HEK293 (cell line): ENCODE measurements around the gene TECTA.

Experiments used
- CTCF ChIA-PET: fragments of 350-600 bp; formaldehyde crosslinking; extraction: SDS; loops from one replicate; lab custom pipeline; 2021; ENCODE audit warnings: antibody characterized with exemption; lab: Yijun Ruan, JAX
- POLR2A ChIA-PET: fragments of 300-600 bp; formaldehyde crosslinking; extraction: SDS; loops from one replicate; lab custom pipeline; 2020; ENCODE audit warnings: antibody characterized with exemption, inconsistent platforms; lab: Yijun Ruan, JAX
- H3K27ac ChIP-seq: fragments of 200-500 bp; sonication (Bioruptor generic); 2 replicates; pipeline ENCODE4 v1.5.1; 2014; ENCODE audit warnings: low read depth, low read length, control low read depth, inconsistent platforms; ENCODE audit errors: extremely low read depth
- H3K36me3 ChIP-seq, 2 experiments: fragments of 200-500 bp in 1 of 2; sonication (Bioruptor generic) in 1 of 2; 1 replicate in 1 of 2; 2 replicates in 1 of 2; pipeline ENCODE4 v1.5.1; 2014 to 2017; ENCODE audit warnings: inconsistent platforms in 2 of 2, low read length in 2 of 2; ENCODE audit not compliant: control insufficient read depth in 2 of 2, insufficient read depth in 1 of 2
- H3K4me1 ChIP-seq: fragments of 200-500 bp; sonication (Bioruptor generic); 2 replicates; pipeline ENCODE4 v1.5.1; 2014; ENCODE audit warnings: mild to moderate bottlenecking, low read length, inconsistent platforms; ENCODE audit not compliant: control insufficient read depth, insufficient read depth
- H3K4me3 ChIP-seq: 2 replicates; pipeline ENCODE4 v1.5.1; 2011; ENCODE audit warnings: low read depth, mild to moderate bottlenecking, control low read depth, low read length, moderate library complexity
- H3K9me3 ChIP-seq: fragments of 200-500 bp; sonication (Bioruptor generic); 2 replicates; pipeline ENCODE4 v1.5.1; 2014; ENCODE audit warnings: low read depth, low read length, inconsistent platforms; ENCODE audit not compliant: control insufficient read depth, insufficient read depth
- GLI2 ChIP-seq: fragments of 450-650 bp; formaldehyde crosslinking; IDR thresholded peaks from 2 replicates; pipeline ENCODE4; 2017; ENCODE audit warnings: missing biosample characterization, missing genetic modification characterization, low read depth, borderline replicate concordance
- OSR2 ChIP-seq: fragments of 450-650 bp; formaldehyde crosslinking; IDR thresholded peaks from 2 replicates; pipeline ENCODE4 v1.5.1; 2016; ENCODE audit warnings: missing biosample characterization, missing genetic modification characterization
- YY2 ChIP-seq: fragments of 450-650 bp; formaldehyde crosslinking; IDR thresholded peaks from 2 replicates; pipeline ENCODE4 v1.5.1; 2016; ENCODE audit warnings: missing biosample characterization, missing genetic modification characterization
- ZFP41 ChIP-seq: fragments of 450-650 bp; formaldehyde crosslinking; IDR thresholded peaks from 2 replicates; pipeline ENCODE4 v1.5.1; 2016; ENCODE audit warnings: missing biosample characterization, missing genetic modification characterization, borderline replicate concordance
- ZNF132 ChIP-seq: fragments of 450-650 bp; formaldehyde crosslinking; IDR thresholded peaks from 2 replicates; pipeline ENCODE4 v1.5.1; 2017; ENCODE audit warnings: missing biosample characterization, missing genetic modification characterization, borderline replicate concordance
- ZNF174 ChIP-seq: fragments of 450-650 bp; formaldehyde crosslinking; IDR thresholded peaks from 2 replicates; pipeline ENCODE4 v1.5.0; 2017; ENCODE audit warnings: missing biosample characterization, mild to moderate bottlenecking, missing genetic modification characterization
- ZNF175 ChIP-seq: fragments of 450-650 bp; formaldehyde crosslinking; IDR thresholded peaks from 2 replicates; pipeline ENCODE4 v1.5.1; 2016; ENCODE audit warnings: missing biosample characterization, missing genetic modification characterization
- ZNF248 ChIP-seq: fragments of 450-650 bp; formaldehyde crosslinking; IDR thresholded peaks from 2 replicates; pipeline ENCODE4 v1.5.1; 2017; ENCODE audit warnings: missing biosample characterization, missing genetic modification characterization
- ZNF510 ChIP-seq: fragments of 450-650 bp; formaldehyde crosslinking; IDR thresholded peaks from 2 replicates; pipeline ENCODE4 v1.5.1; 2018; ENCODE audit warnings: mild to moderate bottlenecking, missing genetic modification characterization, missing biosample characterization; ENCODE audit not compliant: insufficient replicate concordance
- ZNF561 ChIP-seq: fragments of 450-650 bp; IDR thresholded peaks from 2 replicates; pipeline ENCODE4 v1.5.1; 2018; ENCODE audit warnings: missing biosample characterization, missing genetic modification characterization, borderline replicate concordance
- ZNF654 ChIP-seq: fragments of 450-650 bp; formaldehyde crosslinking; IDR thresholded peaks from 2 replicates; pipeline ENCODE4 v1.5.1; 2016; ENCODE audit warnings: low read depth, missing biosample characterization, missing genetic modification characterization
- ZNF777 ChIP-seq: fragments of 450-650 bp; formaldehyde crosslinking; IDR thresholded peaks from 2 replicates; pipeline ENCODE4 v1.5.1; 2017; ENCODE audit warnings: missing biosample characterization, missing genetic modification characterization, borderline replicate concordance
- TF ChIP-seq, protein P1 (sequence below): fragments of 450-650 bp; formaldehyde crosslinking; IDR thresholded peaks from 2 replicates; pipeline ENCODE4 v1.5.0; 2017; ENCODE audit warnings: missing biosample characterization, missing genetic modification characterization, borderline replicate concordance
- TF ChIP-seq, protein P2 (sequence below): fragments of 450-650 bp; formaldehyde crosslinking; IDR thresholded peaks from 2 replicates; pipeline ENCODE4 v1.5.1; 2017; ENCODE audit warnings: missing biosample characterization, missing genetic modification characterization
- TF ChIP-seq, protein P3 (sequence below): fragments of 450-650 bp; formaldehyde crosslinking; IDR thresholded peaks from 2 replicates; pipeline ENCODE4 v1.5.1; 2016; ENCODE audit warnings: missing biosample characterization, missing genetic modification characterization
- TF ChIP-seq, protein P4 (sequence below): fragments of 450-650 bp; formaldehyde crosslinking; IDR thresholded peaks from 2 replicates; pipeline ENCODE4 v1.5.1; 2016; ENCODE audit warnings: missing biosample characterization, missing genetic modification characterization, borderline replicate concordance

Gene TECTA

DNA sequence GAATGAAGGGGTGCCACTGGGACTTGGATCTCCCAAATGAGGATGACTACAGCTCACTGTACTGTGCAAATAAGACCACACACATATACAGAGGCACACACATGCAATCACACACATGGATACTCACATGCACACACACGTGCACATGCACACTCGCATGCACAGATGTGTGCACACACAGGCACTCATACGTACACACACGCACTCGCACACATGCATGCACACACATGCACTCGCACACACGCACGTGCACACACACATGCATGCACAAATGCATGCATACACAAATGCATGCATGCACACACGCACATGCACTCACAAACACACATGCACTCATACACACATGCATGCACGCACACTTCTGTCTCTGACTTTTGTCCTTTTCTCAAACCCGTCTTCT lies 36.0 kb downstream of the TECTA start:
- no peak overlapping the region for H3K4me3 ChIP-seq
- H3K9me3 ChIP-seq = no peaks in the 10 kb centered on the region
- ChIA-PET CTCF (interaction anchor here (1.0 kb wide), 1 partner anchor 58 kb away, joined by 3 read pairs; no protein-coding TSS in a partner anchor), POLR2A (no interaction called here)
- no peaks in the 10 kb centered on the region for H3K36me3 ChIP-seq
- TF ChIP-seq, protein P1, sequence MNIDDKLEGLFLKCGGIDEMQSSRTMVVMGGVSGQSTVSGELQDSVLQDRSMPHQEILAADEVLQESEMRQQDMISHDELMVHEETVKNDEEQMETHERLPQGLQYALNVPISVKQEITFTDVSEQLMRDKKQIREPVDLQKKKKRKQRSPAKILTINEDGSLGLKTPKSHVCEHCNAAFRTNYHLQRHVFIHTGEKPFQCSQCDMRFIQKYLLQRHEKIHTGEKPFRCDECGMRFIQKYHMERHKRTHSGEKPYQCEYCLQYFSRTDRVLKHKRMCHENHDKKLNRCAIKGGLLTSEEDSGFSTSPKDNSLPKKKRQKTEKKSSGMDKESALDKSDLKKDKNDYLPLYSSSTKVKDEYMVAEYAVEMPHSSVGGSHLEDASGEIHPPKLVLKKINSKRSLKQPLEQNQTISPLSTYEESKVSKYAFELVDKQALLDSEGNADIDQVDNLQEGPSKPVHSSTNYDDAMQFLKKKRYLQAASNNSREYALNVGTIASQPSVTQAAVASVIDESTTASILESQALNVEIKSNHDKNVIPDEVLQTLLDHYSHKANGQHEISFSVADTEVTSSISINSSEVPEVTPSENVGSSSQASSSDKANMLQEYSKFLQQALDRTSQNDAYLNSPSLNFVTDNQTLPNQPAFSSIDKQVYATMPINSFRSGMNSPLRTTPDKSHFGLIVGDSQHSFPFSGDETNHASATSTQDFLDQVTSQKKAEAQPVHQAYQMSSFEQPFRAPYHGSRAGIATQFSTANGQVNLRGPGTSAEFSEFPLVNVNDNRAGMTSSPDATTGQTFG (tag by site-specific recombination) = no peak
- TF ChIP-seq, protein P2, sequence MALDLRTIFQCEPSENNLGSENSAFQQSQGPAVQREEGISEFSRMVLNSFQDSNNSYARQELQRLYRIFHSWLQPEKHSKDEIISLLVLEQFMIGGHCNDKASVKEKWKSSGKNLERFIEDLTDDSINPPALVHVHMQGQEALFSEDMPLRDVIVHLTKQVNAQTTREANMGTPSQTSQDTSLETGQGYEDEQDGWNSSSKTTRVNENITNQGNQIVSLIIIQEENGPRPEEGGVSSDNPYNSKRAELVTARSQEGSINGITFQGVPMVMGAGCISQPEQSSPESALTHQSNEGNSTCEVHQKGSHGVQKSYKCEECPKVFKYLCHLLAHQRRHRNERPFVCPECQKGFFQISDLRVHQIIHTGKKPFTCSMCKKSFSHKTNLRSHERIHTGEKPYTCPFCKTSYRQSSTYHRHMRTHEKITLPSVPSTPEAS (tag by site-specific recombination) = 0 out of 2 replicates have a peak, but pooled peaks have one; percentile 39
- H3K27ac ChIP-seq = no peak overlapping the region
- no peaks in the 10 kb centered on the region for H3K4me1 ChIP-seq

DNA sequence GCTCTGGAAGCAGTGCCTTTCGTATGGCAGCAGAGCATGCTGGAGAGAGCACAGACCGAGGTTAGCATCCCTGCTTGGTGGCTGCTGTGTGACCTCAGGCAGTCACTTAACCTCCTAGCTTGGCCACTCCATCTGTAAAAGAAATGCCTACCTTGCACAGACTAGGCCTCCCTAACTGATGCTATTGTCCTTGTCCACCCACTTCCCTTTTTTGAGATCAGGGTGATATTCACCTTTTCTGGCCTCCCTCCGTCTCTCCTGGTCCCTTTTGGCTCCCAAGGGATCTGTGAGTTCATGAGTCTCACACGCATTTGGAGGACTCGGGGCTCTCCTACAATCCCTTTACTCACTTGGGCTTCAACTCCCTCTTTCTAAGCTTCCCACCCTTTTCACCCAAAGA lies 37.2 kb downstream of the TECTA start:
- H3K4me1 ChIP-seq = no peaks in the 10 kb centered on the region
- H3K36me3 ChIP-seq = no peaks in the 10 kb centered on the region
- ChIA-PET CTCF (interaction anchor here (0.7 kb wide), 1 partner anchor 31 kb away, joined by 3 read pairs; no protein-coding TSS in a partner anchor), POLR2A (no interaction called here)
- TF ChIP-seq ZNF174 (tag by site-specific recombination) (no peak), ZNF248 (tag by site-specific recombination) (no peak), ZNF132 (tag by site-specific recombination) (no peak), ZNF561 (tag by site-specific recombination) (no peak), GLI2 (tag by site-specific recombination) (no peak), ZNF175 (no peak)
- H3K9me3 ChIP-seq = no peaks in the 10 kb centered on the region
- no peak overlapping the region for H3K4me3 ChIP-seq
- H3K27ac ChIP-seq = no peak overlapping the region

DNA sequence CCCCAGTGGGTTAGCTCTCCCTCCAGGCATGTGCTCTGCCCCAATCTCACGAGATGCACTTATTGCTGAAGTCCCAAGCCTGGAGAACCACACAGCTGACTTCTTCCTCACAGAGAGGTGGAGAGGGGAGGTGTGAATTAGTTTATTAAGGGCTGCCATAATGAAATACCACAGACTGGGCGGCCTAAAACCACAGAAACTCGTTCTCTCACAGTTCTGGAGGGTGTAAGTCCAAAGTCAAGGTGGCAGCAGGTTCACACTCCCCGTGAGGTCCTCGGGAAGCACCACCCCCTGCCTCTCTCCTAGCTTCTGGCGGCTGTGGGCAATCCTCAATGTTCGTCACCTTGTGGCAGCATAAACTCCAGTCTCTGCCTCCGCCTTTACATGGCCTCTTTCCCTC lies 39.3 kb downstream of the TECTA start:
- POLR2A ChIA-PET = no interaction called here
- H3K36me3 ChIP-seq = no peaks in the 10 kb centered on the region
- no peak overlapping the region for H3K4me3 ChIP-seq
- H3K4me1 ChIP-seq = no peaks in the 10 kb centered on the region
- CTCF ChIA-PET = no interaction called here
- H3K9me3 ChIP-seq = no peaks in the 10 kb centered on the region
- TF ChIP-seq, protein P3, sequence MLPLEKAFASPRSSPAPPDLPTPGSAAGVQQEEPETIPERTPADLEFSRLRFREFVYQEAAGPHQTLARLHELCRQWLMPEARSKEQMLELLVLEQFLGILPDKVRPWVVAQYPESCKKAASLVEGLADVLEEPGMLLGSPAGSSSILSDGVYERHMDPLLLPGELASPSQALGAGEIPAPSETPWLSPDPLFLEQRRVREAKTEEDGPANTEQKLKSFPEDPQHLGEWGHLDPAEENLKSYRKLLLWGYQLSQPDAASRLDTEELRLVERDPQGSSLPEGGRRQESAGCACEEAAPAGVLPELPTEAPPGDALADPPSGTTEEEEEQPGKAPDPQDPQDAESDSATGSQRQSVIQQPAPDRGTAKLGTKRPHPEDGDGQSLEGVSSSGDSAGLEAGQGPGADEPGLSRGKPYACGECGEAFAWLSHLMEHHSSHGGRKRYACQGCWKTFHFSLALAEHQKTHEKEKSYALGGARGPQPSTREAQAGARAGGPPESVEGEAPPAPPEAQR = no peak
- TF ChIP-seq ZFP41 (tag by site-specific recombination) (no peak), OSR2 (tag by site-specific recombination) (no peak), ZNF248 (tag by site-specific recombination) (no peak), YY2 (tag by site-specific recombination) (no peak)
- no peak overlapping the region for H3K27ac ChIP-seq

DNA sequence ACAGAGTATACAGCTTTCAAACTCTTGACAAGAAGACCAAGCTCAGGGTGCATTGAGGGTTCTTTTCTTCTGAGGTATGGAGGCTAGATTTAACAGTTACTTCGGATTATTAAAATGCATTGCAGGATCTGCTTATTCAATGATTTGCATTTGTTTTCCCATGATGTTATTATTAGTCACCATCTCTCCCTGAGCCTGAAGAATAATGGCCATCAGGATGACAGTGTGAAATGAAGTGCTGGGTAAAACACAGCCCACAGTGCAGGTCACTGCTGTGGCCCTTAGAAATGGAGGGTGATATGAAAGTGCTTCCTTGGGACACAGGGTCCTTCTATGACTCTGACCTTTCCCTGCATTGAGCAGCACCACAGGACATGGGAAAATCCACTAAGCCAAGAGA lies 40.0 kb downstream of the TECTA start:
- no peaks in the 10 kb centered on the region for H3K4me1 ChIP-seq
- ChIA-PET POLR2A (no interaction called here), CTCF (interaction anchor here (0.6 to 1.2 kb wide), 2 partner anchors 12 to 167 kb away, joined by 3 read pairs; no protein-coding TSS in a partner anchor)
- no peaks in the 10 kb centered on the region for H3K9me3 ChIP-seq
- no peak overlapping the region for H3K4me3 ChIP-seq
- H3K36me3 ChIP-seq = no peaks in the 10 kb centered on the region
- H3K27ac ChIP-seq = no peak overlapping the region
- TF ChIP-seq ZNF510 (tag by site-specific recombination) (no peak), ZNF654 (tag by site-specific recombination) (no peak), ZNF777 (tag by site-specific recombination) (no peak)
- TF ChIP-seq, protein P4, sequence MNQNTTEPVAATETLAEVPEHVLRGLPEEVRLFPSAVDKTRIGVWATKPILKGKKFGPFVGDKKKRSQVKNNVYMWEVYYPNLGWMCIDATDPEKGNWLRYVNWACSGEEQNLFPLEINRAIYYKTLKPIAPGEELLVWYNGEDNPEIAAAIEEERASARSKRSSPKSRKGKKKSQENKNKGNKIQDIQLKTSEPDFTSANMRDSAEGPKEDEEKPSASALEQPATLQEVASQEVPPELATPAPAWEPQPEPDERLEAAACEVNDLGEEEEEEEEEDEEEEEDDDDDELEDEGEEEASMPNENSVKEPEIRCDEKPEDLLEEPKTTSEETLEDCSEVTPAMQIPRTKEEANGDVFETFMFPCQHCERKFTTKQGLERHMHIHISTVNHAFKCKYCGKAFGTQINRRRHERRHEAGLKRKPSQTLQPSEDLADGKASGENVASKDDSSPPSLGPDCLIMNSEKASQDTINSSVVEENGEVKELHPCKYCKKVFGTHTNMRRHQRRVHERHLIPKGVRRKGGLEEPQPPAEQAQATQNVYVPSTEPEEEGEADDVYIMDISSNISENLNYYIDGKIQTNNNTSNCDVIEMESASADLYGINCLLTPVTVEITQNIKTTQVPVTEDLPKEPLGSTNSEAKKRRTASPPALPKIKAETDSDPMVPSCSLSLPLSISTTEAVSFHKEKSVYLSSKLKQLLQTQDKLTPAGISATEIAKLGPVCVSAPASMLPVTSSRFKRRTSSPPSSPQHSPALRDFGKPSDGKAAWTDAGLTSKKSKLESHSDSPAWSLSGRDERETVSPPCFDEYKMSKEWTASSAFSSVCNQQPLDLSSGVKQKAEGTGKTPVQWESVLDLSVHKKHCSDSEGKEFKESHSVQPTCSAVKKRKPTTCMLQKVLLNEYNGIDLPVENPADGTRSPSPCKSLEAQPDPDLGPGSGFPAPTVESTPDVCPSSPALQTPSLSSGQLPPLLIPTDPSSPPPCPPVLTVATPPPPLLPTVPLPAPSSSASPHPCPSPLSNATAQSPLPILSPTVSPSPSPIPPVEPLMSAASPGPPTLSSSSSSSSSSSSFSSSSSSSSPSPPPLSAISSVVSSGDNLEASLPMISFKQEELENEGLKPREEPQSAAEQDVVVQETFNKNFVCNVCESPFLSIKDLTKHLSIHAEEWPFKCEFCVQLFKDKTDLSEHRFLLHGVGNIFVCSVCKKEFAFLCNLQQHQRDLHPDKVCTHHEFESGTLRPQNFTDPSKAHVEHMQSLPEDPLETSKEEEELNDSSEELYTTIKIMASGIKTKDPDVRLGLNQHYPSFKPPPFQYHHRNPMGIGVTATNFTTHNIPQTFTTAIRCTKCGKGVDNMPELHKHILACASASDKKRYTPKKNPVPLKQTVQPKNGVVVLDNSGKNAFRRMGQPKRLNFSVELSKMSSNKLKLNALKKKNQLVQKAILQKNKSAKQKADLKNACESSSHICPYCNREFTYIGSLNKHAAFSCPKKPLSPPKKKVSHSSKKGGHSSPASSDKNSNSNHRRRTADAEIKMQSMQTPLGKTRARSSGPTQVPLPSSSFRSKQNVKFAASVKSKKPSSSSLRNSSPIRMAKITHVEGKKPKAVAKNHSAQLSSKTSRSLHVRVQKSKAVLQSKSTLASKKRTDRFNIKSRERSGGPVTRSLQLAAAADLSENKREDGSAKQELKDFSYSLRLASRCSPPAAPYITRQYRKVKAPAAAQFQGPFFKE = no peak
